Spleen (tissue), 7 donors: ENCODE measurements around the gene CHKB.

Experiments used
- POLR2AphosphoS5 ChIP-seq, 3 donors: sonication (generic); formaldehyde crosslinking; IDR thresholded peaks; one replicate each; pipeline ENCODE4 v1.5.1; 2017; ENCODE audit warnings: antibody characterized with exemption in 3 of 3
- TF ChIP-seq, protein P1 (sequence below), 11 experiments: fragments of 200-600 bp in 7 of 11; fragments of 450-650 bp in 4 of 11; sonication (generic) in 4 of 11; IDR thresholded peaks in 8 of 11; conservative IDR thresholded peaks in 3 of 11; 1 replicate in 7 of 11; 2 replicates in 4 of 11; pipeline versions ENCODE4 v1.4.0 to v1.8.0; 2016 to 2021; ENCODE audit warnings: antibody characterized with exemption in 11 of 11, inconsistent platforms in 4 of 11, mild to moderate bottlenecking in 1 of 11
- donor health status: DM: no; HTN: no; CAD: no; lungs with moderate emphysema.
- donor health status: DM: no; HTN: no; CAD: no.
- donor health status: DM: no; HTN: no; CAD: no.

DNA sequence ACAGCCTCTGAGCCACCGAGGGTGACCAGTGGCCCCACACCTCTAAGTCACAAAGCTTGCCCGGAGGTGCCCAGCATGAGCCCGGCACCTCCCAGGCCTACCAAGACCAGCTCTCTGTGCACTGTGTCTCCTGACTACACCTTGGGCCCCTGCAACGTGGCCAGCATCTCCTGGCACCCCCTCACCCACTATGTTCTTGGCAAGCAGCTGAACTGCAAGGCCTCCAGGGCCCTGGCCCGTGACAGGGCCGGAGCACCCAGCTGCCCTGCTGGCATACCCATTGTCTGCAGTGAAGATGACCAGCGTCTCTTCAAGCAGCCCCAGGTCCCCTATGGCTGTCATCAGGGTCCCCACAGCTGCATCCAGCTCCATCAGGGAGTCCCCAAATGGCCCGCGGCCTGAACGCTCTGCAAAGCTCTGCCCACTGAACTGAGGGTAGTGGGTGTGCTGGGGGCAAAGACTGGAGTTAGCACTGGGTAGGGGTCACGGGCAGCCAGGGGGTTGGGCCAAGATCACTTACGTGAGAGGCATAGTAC, 43.7 kb upstream of the CHKB start:
- TF ChIP-seq, protein P1, sequence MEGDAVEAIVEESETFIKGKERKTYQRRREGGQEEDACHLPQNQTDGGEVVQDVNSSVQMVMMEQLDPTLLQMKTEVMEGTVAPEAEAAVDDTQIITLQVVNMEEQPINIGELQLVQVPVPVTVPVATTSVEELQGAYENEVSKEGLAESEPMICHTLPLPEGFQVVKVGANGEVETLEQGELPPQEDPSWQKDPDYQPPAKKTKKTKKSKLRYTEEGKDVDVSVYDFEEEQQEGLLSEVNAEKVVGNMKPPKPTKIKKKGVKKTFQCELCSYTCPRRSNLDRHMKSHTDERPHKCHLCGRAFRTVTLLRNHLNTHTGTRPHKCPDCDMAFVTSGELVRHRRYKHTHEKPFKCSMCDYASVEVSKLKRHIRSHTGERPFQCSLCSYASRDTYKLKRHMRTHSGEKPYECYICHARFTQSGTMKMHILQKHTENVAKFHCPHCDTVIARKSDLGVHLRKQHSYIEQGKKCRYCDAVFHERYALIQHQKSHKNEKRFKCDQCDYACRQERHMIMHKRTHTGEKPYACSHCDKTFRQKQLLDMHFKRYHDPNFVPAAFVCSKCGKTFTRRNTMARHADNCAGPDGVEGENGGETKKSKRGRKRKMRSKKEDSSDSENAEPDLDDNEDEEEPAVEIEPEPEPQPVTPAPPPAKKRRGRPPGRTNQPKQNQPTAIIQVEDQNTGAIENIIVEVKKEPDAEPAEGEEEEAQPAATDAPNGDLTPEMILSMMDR (IDR thresholded peaks at IDR 0.05 in 8 of 11, conservative IDR thresholded peaks at IDR 0.05 in 3 of 11), result no peak
- TF ChIP-seq POLR2AphosphoS5 (IDR thresholded peaks at IDR 0.05), result no peak
